Measurements from ENCODE around the gene TRAF6.

The TRAF6 gene

GRCh38 chr11:36510594-36510942, 496 bp upstream of the TRAF6 start:
- H3K36me3 Mint-ChIP-seq (ENCODE audit: low read depth): peaks cover 5% of the 10 kb centered on the region
- peaks cover 4% of the 10 kb centered on the region for H3K9me3 Mint-ChIP-seq
- H3K4me1 Mint-ChIP-seq: peaks cover 22% of the 10 kb centered on the region
- H3K27ac Mint-ChIP-seq: peak overlapping the region; percentile 80 to 97 (median 94)
- peaks cover 4% of the 10 kb centered on the region for H3K27me3 Mint-ChIP-seq (ENCODE audit: low read depth)
- no peak for TF ChIP-seq CTCF (IDR thresholded peaks at IDR 0.05; ENCODE audit: unreplicated experiment in 3 of 3)
- peak overlapping the region; percentile 97 to 100 (median 100) for H3K4me3 Mint-ChIP-seq

- Mint-ChIP-seq H3K36me3 (ENCODE audit: low read depth) (peaks cover 13% of the 10 kb centered on the region), H3K27ac (peak overlapping the region; percentile 80 to 97 (median 94)), H3K27me3 (ENCODE audit: low read depth) (no peaks in the 10 kb centered on the region), H3K4me1 (peaks cover 32% of the 10 kb centered on the region), H3K9me3 (peaks cover 4% of the 10 kb centered on the region), H3K4me3 (peak overlapping the region; percentile 97 to 100 (median 100))
- TF ChIP-seq CTCF (IDR thresholded peaks at IDR 0.05; ENCODE audit: unreplicated experiment in 3 of 3): no peak
These were observed 852 bp downstream of the TRAF6 start for GRCh38 chr11:36509201-36509639.

DNA sequence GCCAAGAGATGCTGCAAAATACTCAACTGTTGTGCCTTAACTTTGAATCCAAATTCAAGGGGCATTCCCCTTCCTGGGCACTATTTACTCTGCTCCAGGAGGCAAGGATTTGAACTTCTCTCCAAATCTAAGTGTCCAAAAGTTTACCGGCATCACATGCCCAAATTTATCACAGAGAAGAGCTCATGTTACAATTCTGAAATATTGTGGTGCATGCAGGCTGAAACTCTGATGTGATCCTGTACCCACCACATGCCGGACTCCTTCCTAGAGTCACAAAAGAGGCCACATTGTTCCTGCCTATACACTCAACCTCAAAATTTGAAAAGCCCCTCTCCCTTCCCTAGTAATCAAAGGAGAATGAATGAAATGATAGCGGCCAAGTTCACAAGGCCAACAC, 1.3 kb downstream of the TRAF6 start:
- H3K27me3 Mint-ChIP-seq (ENCODE audit: low read depth): no peaks in the 10 kb centered on the region
- peaks cover 15% of the 10 kb centered on the region for H3K36me3 Mint-ChIP-seq (ENCODE audit: low read depth)
- peak overlapping the region; percentile 80 to 97 (median 94) for H3K27ac Mint-ChIP-seq
- H3K4me3 Mint-ChIP-seq: peak overlapping the region; percentile 97 to 100 (median 100)
- peaks cover 4% of the 10 kb centered on the region for H3K9me3 Mint-ChIP-seq
- TF ChIP-seq CTCF (IDR thresholded peaks at IDR 0.05; ENCODE audit: unreplicated experiment in 3 of 3): no peak
- peaks cover 34% of the 10 kb centered on the region for H3K4me1 Mint-ChIP-seq

DNA sequence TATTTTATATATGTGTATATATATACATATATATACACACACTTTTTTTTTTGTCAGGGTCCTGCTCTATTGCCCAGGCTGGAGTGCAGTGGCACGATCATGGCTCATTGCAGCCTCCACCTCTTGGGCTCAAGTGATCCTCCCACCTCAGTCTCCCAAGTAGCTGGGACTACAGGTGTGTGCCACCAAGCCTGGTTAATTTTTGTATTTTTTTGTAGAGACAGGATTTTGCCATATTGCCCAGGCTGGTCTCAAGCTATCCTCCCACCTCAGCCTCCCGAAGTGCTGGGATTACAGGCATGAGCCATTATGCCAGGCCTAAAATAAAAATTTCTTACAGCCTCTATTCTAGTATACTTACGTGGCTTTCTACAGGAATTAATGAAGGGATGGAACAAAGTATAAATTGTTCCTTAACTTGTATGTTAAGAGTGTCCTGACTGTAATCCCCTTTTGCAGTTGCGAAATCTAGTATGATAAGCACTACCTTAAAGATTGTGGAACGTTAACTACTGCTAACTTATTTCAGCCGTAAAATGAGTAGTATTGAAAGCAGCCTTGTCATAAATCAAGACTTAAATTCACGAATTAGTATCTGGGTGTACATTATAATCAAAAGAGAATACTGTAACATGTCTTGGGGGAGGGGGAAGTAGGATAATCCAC, 2.1 kb downstream of the TRAF6 start:
- no peaks in the 10 kb centered on the region for H3K27me3 Mint-ChIP-seq (ENCODE audit: low read depth)
- H3K9me3 Mint-ChIP-seq: no peaks in the 10 kb centered on the region
- peak overlapping the region; percentile 97 to 100 (median 100) for H3K4me3 Mint-ChIP-seq
- peak overlapping the region in 2 of 3 experiments; percentile 80 to 97 for H3K27ac Mint-ChIP-seq
- no peak for TF ChIP-seq CTCF (IDR thresholded peaks at IDR 0.05; ENCODE audit: unreplicated experiment in 3 of 3)
- peaks cover 15% of the 10 kb centered on the region for H3K36me3 Mint-ChIP-seq (ENCODE audit: low read depth)
- H3K4me1 Mint-ChIP-seq: peaks cover 39% of the 10 kb centered on the region

DNA sequence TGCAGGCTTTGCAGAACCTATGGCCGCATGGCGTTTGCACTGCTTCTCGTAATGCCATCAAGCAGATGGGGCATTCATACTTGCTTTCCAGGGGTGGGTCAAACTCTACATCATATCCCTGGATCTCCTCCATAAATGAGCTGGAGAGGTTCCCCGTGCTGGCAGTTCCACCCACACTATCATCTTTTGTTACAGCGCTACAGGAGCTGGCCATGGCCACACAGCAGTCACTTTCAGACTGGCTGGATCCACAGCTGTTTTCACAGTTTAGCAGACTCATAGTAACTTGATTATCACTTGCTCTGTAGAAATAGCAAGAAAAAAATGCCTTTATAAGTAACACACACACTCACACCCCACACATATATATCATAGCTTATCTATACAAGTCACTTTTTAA, 8.8 kb downstream of the TRAF6 start:
- peaks cover 57% of the 10 kb centered on the region for H3K4me1 Mint-ChIP-seq
- H3K4me3 Mint-ChIP-seq: no peak overlapping the region
- H3K9me3 Mint-ChIP-seq: no peaks in the 10 kb centered on the region
- H3K27me3 Mint-ChIP-seq (ENCODE audit: low read depth): no peaks in the 10 kb centered on the region
- H3K27ac Mint-ChIP-seq: peak overlapping the region; percentile 15 to 69 (median 21)
- H3K36me3 Mint-ChIP-seq (ENCODE audit: low read depth): peaks cover 48% of the 10 kb centered on the region
- no peak for TF ChIP-seq CTCF (IDR thresholded peaks at IDR 0.05; ENCODE audit: unreplicated experiment in 3 of 3)

DNA sequence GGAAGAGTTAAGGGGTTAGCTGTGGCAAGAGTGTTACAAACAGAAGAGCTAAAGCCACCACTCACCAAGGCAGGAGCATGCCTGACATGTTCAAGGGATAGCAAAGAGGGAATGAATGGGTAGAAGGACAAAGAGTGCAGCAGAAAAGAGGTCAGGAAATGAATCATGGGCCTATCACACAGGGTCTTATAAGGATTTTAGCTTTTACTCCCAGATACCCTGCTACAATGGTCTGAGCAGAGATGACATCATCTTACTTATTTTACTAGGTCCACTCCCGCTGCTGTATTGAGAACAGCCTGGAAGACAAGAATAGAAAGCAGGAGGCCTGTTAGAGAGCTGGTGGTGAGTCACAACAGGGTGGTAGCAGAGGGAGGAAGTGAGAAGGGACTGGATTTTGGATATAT, 9.8 kb downstream of the TRAF6 start:
- H3K36me3 Mint-ChIP-seq (ENCODE audit: low read depth): peaks cover 47% of the 10 kb centered on the region
- no peak for TF ChIP-seq CTCF (IDR thresholded peaks at IDR 0.05; ENCODE audit: unreplicated experiment in 3 of 3)
- no peaks in the 10 kb centered on the region for H3K9me3 Mint-ChIP-seq
- peak overlapping the region in 2 of 3 experiments; percentile 3 to 46 for H3K27ac Mint-ChIP-seq
- H3K4me3 Mint-ChIP-seq: no peak overlapping the region
- peaks cover 50% of the 10 kb centered on the region for H3K4me1 Mint-ChIP-seq
- no peaks in the 10 kb centered on the region for H3K27me3 Mint-ChIP-seq (ENCODE audit: low read depth)

Measured in nephron (organoid).